Transverse colon (tissue), 4 donors: Measurements from ENCODE around the gene VIM. TPM values are rescaled to one million over a fixed set of nuclear protein-coding genes. Genes with fewer than 3 reads are reported as not detected.

Experiments
- DNase-seq: peaks from one replicate; pipeline ENCODE4 v3.0.0-alpha.2; 2019
- H3K27ac ChIP-seq, 4 donors: fragments of 200-600 bp; sonication (generic); 2 replicates each; pipeline ENCODE4 v1.5.1; 2016 to 2018; ENCODE audit warnings: inconsistent platforms in 4 of 4
- H3K27me3 ChIP-seq: fragments of 200-600 bp; sonication (generic); 2 replicates; pipeline ENCODE4 v1.5.1; 2017; ENCODE audit warnings: inconsistent platforms
- H3K36me3 ChIP-seq, 4 donors: fragments of 200-600 bp; sonication (generic); 2 replicates each; pipeline ENCODE4 v1.5.1; 2017 to 2019; ENCODE audit warnings: inconsistent platforms in 4 of 4
- H3K4me1 ChIP-seq, 4 donors: fragments of 200-600 bp; sonication (generic); 2 replicates each; pipeline ENCODE4 v1.5.1; 2017 to 2020; ENCODE audit warnings: inconsistent platforms in 4 of 4
- H3K4me3 ChIP-seq, 4 donors: fragments of 200-600 bp; sonication (generic); 1 replicate in 1 of 4; 2 replicates in 3 of 4; pipeline versions ENCODE4 v1.5.1 to v1.6.1; 2017 to 2019; ENCODE audit warnings: inconsistent platforms in 4 of 4
- H3K9me3 ChIP-seq, 2 donors: fragments of 200-600 bp; sonication (generic); 2 replicates each; pipeline ENCODE4 v1.5.1; 2017 to 2019; ENCODE audit warnings: inconsistent platforms in 2 of 2
- EP300 ChIP-seq: sonication (generic); formaldehyde crosslinking; IDR thresholded peaks from one replicate; pipeline ENCODE4 v1.6.1; 2017; ENCODE audit warnings: antibody characterized with exemption, low read depth
- POLR2A ChIP-seq: fragments of 450-650 bp; IDR thresholded peaks from one replicate; pipeline ENCODE4 v1.6.1; 2016; ENCODE audit warnings: antibody characterized with exemption, mild to moderate bottlenecking, moderate library complexity
- POLR2AphosphoS5 ChIP-seq, 3 donors: sonication (generic); formaldehyde crosslinking; IDR thresholded peaks; one replicate each; pipeline ENCODE4 v1.6.1; 2016; ENCODE audit warnings: antibody characterized with exemption in 3 of 3
- WGBS, 2 donors: methylation state at CpG; one replicate each; pipeline ENCODE4 v1.1.5; 2018; ENCODE audit warnings: low coverage in 1 of 2; 5-methylcytosine and 5-hydroxymethylcytosine counted together
- in situ Hi-C, 4 donors: fragments of 200-750 bp; cut with MboI; loops; one replicate each; pipeline versions ENCODE4 v1.15.0 to v1.15.1; 2017; ENCODE audit warnings: low sequenced_read_pairs in 3 of 4, low pct_ligation_motif_present in 1 of 4, low pct_unique_long_range_greater_than_20kb in 1 of 4
- intact Hi-C: fragments of 100-400 bp; cut with DNase I; formaldehyde crosslinking; loops from one replicate; pipeline ENCODE4 v1.15.1; 2023; ENCODE audit warnings: low total_unique reads
- total RNA-seq, 4 donors: library from RNA; depleted of rRNA; stranded (reverse); fragments of >200 nt; gene quantifications; one replicate each; pipeline ENCODE4 v1.1.0, GENCODE V29; 2016
- TF ChIP-seq, protein P1 (sequence below), 5 experiments: fragments of 200-600 bp in 3 of 5; fragments of 450-650 bp in 2 of 5; sonication (generic) in 3 of 5; IDR thresholded peaks; 1 replicate in 2 of 5; 2 replicates in 3 of 5; pipeline ENCODE4 v1.5.1; 2016 to 2017; ENCODE audit warnings: antibody characterized with exemption in 5 of 5, inconsistent platforms in 3 of 5, mild to moderate bottlenecking in 2 of 5, moderate library complexity in 1 of 5

Gene VIM
- total RNA-seq, 4 donors from 2014 or later = 345 to 1,157 (median 686) TPM

- no peak for DNase-seq
- H3K4me1 ChIP-seq = peaks cover 0 to 8% (median 1%) of the 10 kb centered on the region in 4 donors
- 75 to 76% methylated on average over 2 of the region's 2 CpGs for WGBS, 2 donors
- no peaks in the 10 kb centered on the region for H3K36me3 ChIP-seq
- H3K27ac ChIP-seq = no peak overlapping the region
- TF ChIP-seq EP300 = no peak
- no peak for TF ChIP-seq POLR2A
- no peak for TF ChIP-seq POLR2AphosphoS5 (IDR thresholded peaks at IDR 0.05)
- TF ChIP-seq, protein P1, sequence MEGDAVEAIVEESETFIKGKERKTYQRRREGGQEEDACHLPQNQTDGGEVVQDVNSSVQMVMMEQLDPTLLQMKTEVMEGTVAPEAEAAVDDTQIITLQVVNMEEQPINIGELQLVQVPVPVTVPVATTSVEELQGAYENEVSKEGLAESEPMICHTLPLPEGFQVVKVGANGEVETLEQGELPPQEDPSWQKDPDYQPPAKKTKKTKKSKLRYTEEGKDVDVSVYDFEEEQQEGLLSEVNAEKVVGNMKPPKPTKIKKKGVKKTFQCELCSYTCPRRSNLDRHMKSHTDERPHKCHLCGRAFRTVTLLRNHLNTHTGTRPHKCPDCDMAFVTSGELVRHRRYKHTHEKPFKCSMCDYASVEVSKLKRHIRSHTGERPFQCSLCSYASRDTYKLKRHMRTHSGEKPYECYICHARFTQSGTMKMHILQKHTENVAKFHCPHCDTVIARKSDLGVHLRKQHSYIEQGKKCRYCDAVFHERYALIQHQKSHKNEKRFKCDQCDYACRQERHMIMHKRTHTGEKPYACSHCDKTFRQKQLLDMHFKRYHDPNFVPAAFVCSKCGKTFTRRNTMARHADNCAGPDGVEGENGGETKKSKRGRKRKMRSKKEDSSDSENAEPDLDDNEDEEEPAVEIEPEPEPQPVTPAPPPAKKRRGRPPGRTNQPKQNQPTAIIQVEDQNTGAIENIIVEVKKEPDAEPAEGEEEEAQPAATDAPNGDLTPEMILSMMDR (IDR thresholded peaks at IDR 0.05) = no peak
- H3K27me3 ChIP-seq = no peaks in the 10 kb centered on the region
- no peaks in the 10 kb centered on the region for H3K9me3 ChIP-seq
- intact Hi-C loops = no loop called here
- no peak overlapping the region for H3K4me3 ChIP-seq
- in situ Hi-C loops = no loop called here
These were observed 18.2 kb upstream of the VIM start for GRCh38 chr10:17209881-17210280.

GRCh38 chr10:17210361-17210760, 17.7 kb upstream of the VIM start:
- no peaks in the 10 kb centered on the region for H3K27me3 ChIP-seq
- intact Hi-C loops = no loop called here

GRCh38 chr10:17212802-17213221, 15.2 kb upstream of the VIM start:
- in situ Hi-C loops = no loop called here

More at GRCh38 chr10:17210361-17210760, 17.7 kb upstream of the VIM start:
- WGBS, 2 donors = 70 to 73% methylated on average over 3 of the region's 3 CpGs
- DNase-seq = no peak
- no peaks in the 10 kb centered on the region for H3K36me3 ChIP-seq
- peaks cover 0 to 9% (median 4%) of the 10 kb centered on the region in 4 donors for H3K4me1 ChIP-seq
- H3K4me3 ChIP-seq = no peak overlapping the region
- TF ChIP-seq, protein P1 (IDR thresholded peaks at IDR 0.05) = no peak
- no peak for TF ChIP-seq POLR2A
- TF ChIP-seq EP300 = no peak
- no peak for TF ChIP-seq POLR2AphosphoS5 (IDR thresholded peaks at IDR 0.05)
- in situ Hi-C loops = no loop called here
- no peak overlapping the region for H3K27ac ChIP-seq
- no peaks in the 10 kb centered on the region for H3K9me3 ChIP-seq

GRCh38 chr10:17213646-17214349, 14.2 kb upstream of the VIM start:
- H3K36me3 ChIP-seq = no peaks in the 10 kb centered on the region
- H3K27me3 ChIP-seq = no peaks in the 10 kb centered on the region
- no peak for DNase-seq
- no peak overlapping the region for H3K4me3 ChIP-seq
- no peak for TF ChIP-seq POLR2A
- H3K4me1 ChIP-seq = peaks cover 0 to 25% (median 6%) of the 10 kb centered on the region in 4 donors
- no peak overlapping the region for H3K27ac ChIP-seq
- WGBS, 2 donors = 75 to 81% methylated on average over 2 of the region's 2 CpGs
- intact Hi-C loops (no loop called here), in situ Hi-C loops (no loop called here)
- H3K9me3 ChIP-seq = no peaks in the 10 kb centered on the region

More at GRCh38 chr10:17212802-17213221, 15.2 kb upstream of the VIM start:
- Histone ChIP-seq H3K27ac (no peak overlapping the region), H3K4me1 (peaks cover 0 to 25% (median 6%) of the 10 kb centered on the region in 4 donors), H3K36me3 (no peaks in the 10 kb centered on the region), H3K9me3 (no peaks in the 10 kb centered on the region), H3K27me3 (no peaks in the 10 kb centered on the region), H3K4me3 (no peak overlapping the region)
- no peak for DNase-seq
- no peak for TF ChIP-seq POLR2A
- no peak for TF ChIP-seq EP300
- no peak for TF ChIP-seq POLR2AphosphoS5 (IDR thresholded peaks at IDR 0.05)
- TF ChIP-seq, protein P1 (IDR thresholded peaks at IDR 0.05) = no peak
- intact Hi-C loops = no loop called here
